Fibroblast of the aortic adventitia (primary cell): ENCODE results near the gene CTBP2. TPM values are rescaled to one million over a fixed set of nuclear protein-coding genes. Genes with fewer than 3 reads are reported as not detected.

Experiments used
- DNase-seq: peaks from one replicate; pipeline ENCODE4 v3.0.0-alpha.2; 2010; ENCODE audit warnings: low read depth
- H3K4me3 ChIP-seq: 2 replicates; pipeline ENCODE4 v1.5.1; 2011; ENCODE audit warnings: low read depth, mild to moderate bottlenecking, control low read depth, low read length, moderate library complexity
- total RNA-seq: library from RNA; depleted of rRNA; stranded (reverse); fragments of >200 nt; gene quantifications from 2 replicates; pipeline ENCODE4 v1.2.3, GENCODE V29; 2012; ENCODE audit warnings: low replicate concordance
- TF ChIP-seq, protein P1 (sequence below): IDR thresholded peaks from 2 replicates; pipeline ENCODE4 v1.5.1; 2011; ENCODE audit warnings: mild to moderate bottlenecking, low read length, control low read depth, inconsistent platforms; ENCODE audit not compliant: insufficient read depth

Gene CTBP2
- total RNA-seq, 1 donor = 45.4 TPM

DNA sequence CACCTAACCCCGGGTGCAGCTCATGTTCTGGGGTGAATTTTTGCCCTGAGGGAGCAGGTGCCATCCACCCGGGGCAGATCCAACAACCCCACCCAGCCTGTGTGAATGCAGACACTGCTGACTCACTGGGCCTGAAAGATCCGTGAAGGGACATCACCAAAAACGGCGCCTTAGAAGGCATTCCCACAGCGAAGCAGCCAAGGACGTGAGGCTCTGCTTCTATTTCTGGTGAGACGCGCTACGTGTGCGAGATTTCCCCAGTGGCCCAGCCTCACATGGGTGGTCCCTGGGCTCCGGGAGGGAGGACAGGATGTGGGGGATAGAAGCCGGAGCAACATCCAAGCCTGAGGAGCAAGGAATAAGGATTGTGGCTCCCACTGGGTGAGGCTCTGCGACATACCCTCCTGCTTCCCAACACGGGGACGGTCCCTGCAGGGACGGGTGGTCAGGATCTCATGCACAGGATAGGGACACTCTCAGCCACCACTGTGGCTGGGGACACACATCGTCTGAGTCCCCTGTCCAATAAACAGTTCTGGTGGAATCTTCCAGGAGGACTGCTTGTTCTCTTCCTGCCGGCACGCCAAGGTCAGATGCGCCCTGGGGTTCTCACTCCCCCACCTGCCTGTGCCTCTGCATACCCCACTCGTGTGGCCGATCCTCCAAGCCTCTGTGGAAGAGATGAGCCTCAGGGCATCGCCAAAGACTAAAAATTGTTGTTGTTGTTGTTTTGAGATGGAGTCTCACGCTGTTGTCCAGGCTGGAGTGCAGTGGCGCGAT is 148.2 kb downstream of the CTBP2 start:
- DNase-seq = no peak
- H3K4me3 ChIP-seq = no peak overlapping the region
- TF ChIP-seq, protein P1, sequence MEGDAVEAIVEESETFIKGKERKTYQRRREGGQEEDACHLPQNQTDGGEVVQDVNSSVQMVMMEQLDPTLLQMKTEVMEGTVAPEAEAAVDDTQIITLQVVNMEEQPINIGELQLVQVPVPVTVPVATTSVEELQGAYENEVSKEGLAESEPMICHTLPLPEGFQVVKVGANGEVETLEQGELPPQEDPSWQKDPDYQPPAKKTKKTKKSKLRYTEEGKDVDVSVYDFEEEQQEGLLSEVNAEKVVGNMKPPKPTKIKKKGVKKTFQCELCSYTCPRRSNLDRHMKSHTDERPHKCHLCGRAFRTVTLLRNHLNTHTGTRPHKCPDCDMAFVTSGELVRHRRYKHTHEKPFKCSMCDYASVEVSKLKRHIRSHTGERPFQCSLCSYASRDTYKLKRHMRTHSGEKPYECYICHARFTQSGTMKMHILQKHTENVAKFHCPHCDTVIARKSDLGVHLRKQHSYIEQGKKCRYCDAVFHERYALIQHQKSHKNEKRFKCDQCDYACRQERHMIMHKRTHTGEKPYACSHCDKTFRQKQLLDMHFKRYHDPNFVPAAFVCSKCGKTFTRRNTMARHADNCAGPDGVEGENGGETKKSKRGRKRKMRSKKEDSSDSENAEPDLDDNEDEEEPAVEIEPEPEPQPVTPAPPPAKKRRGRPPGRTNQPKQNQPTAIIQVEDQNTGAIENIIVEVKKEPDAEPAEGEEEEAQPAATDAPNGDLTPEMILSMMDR = no peak

DNA sequence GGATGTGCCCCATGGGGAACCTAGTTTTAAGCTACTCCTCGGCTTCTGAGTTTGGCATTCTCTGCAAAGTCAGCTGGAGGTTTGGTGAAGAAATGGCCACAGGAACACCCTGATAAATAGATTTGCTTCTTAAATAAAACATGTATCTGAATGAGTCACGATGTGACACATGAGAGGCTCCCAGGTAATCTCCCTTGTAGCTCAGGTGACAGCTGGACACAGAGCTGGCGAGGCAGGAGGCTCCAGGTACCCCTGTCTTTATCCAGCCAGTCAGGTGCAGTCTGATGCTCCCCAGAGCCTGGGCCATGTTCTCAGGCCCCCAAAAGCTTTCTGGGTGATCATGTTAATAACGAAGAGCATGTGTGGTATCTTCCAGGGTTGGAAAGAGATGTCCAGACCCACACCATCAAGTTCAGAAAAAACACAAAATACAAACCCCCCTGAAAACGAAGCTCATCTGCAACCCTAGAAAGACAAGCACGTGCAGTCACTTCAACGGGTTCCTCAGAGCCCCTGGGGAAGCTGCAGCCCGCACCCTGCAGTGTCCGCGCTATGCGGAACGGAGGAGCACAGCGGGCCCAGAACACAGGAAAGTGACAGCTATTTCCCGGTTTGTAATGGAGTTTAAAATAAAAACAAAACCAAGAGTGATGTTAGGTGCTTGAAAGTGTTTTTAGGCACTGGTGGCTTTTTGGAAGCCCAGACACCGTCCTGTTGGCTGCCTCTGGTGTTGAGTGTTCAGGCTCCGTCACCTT is 149.0 kb downstream of the CTBP2 start:
- no peak overlapping the region for H3K4me3 ChIP-seq
- no peak for DNase-seq
- TF ChIP-seq, protein P1 = no peak

DNA sequence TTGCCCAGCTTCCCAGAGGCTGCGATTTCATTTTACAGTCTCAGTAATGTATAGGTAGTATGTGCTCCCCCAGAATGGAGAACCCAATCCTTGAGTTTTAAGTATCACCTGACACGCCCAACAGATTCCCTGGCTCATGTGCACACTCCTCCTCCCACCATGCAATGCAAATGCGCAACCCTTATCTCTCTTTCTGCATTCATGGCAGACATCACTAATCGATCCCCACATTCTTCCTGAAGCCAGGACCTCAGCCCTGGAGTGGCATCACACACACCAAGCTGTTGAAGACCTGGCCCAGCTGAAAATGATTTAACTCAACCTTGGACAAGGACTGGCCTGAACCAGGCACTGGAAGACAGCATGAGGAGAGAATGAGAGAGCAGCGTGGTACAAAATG is 150.0 kb downstream of the CTBP2 start:
- TF ChIP-seq, protein P1 = no peak
- no peak overlapping the region for H3K4me3 ChIP-seq
- no peak for DNase-seq

DNA sequence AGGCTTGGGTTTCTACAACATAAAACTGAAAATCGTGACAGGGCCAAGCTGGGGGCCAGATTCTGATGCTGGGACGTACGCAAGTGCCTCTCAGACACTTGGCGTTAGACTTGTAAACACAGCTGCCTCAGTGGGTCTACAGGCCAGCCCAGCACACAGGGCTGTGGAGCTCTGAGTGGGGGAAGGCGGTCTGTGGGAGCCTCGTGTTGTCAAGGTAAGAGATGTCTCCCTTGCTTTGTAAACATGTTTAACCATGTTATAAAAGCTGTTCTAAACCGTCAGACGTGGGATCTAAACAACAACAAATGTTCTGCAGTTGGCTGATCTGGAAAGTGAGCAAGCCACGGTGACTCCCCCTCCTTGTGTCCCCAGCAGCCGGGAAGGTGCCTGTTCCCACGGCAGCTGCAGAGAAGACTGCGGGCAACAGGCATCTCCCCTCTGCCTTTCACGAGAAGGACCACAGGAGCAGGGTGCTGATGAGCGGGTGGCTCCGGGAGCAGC is 150.7 kb downstream of the CTBP2 start:
- TF ChIP-seq, protein P1 = no peak
- no peak overlapping the region for H3K4me3 ChIP-seq
- no peak for DNase-seq

DNA sequence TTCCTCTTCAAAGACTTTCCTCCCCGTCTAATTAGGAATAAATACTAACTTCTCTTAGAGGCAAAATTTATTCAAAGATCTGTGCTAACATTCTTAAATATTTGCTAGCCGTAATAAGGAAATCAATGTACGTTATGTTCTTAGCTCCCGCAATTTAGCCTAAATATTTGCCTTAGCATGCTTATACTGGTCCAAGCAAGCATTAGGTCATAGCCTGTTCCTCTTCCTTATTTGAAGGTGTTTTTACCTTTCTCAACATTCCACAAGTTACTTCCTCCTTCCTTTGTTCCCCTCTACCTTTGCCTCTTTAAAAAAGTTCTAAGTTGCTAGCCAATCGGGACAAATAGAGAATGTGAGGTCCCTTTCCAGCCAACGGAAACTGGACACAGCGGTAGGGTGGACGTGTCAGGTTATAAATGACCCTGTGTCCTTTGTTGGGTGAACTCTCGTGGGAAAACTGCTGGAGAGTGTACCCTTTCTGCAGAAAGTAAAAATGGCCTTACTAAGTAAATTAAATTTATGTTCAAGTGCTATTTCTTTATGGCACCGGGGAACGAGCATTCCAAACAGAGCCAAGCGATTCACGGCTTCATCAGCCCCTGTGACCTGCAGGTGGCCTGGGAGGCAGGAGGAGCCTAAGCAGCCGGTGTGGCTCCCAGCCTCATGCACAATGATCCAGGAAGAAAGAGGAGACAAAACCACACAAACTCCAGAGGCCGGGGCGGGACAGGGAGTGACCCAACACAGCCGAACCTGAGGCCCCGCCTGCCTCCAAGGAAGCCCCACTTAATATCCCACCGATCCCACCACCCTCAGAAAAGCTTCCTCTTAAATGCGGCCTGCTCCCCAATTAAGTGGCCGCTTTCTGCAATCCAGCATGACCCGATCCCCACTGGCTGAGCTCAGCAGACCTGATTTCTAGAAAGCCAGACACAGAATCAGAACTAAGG is 151.4 kb downstream of the CTBP2 start:
- H3K4me3 ChIP-seq = no peak overlapping the region
- no peak for DNase-seq
- TF ChIP-seq, protein P1 = no peak

DNA sequence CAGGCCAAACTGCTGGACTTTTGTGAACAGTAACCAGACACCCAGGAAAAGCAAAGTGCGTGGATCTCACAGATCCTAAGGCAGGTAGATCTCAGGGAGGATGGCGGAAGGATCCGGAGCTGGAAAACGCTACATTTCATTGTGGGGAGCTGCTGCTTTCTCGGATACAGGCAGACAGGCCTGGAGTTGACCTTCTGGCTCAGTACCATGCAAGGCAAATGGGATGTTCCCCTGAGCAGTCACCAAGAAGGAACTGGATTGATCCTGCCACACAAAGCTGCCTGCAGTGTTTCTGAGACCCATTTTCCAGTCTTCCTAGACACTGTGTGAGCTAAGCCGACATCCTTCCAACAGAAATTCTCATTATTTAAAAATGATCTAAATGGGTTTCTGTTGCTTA is 152.9 kb downstream of the CTBP2 start:
- H3K4me3 ChIP-seq = no peak overlapping the region
- TF ChIP-seq, protein P1 = no peak
- no peak for DNase-seq
